Mesendoderm (in vitro differentiated cells): Measurements from ENCODE around the gene TMEM132C.

ENCODE experiments used
- DNase-seq: peaks from one replicate; pipeline ENCODE4 v3.0.0; 2013
- H2AK5ac ChIP-seq: 2 replicates; pipeline ENCODE4 v1.6.1; 2013; ENCODE audit warnings: low read length, inconsistent platforms
- H2BK120ac ChIP-seq: 2 replicates; pipeline ENCODE4 v1.6.1; 2013; ENCODE audit warnings: low read depth, mild to moderate bottlenecking, low read length, moderate library complexity, mixed read lengths
- H2BK15ac ChIP-seq: replicated peaks from 2 replicates; pipeline ENCODE4 v1.6.1; 2013; ENCODE audit warnings: low read depth, mild to moderate bottlenecking, moderate library complexity
- H2BK5ac ChIP-seq: 2 replicates; pipeline ENCODE4 v1.6.1; 2013; ENCODE audit warnings: low read length, inconsistent platforms
- H3K18ac ChIP-seq: 2 replicates; pipeline ENCODE4 v1.6.1; 2013; ENCODE audit warnings: mild to moderate bottlenecking, low read length, mixed read lengths
- H3K23ac ChIP-seq: one replicate; pipeline ENCODE4 v1.6.1; 2013; ENCODE audit warnings: low read length
- H3K27ac ChIP-seq: 2 replicates; pipeline ENCODE4 v1.5.1; 2013; ENCODE audit warnings: low read depth, mild to moderate bottlenecking, inconsistent platforms, low read length, moderate library complexity
- H3K27me3 ChIP-seq: 2 replicates; pipeline ENCODE4 v1.6.1; 2013; ENCODE audit warnings: low read length, control low read depth, mild to moderate bottlenecking, inconsistent platforms; ENCODE audit not compliant: insufficient read depth, poor library complexity
- H3K36me3 ChIP-seq: 2 replicates; pipeline ENCODE4 v1.6.1; 2013; ENCODE audit warnings: low read length, inconsistent platforms; ENCODE audit not compliant: control insufficient read depth, insufficient read depth
- H3K4ac ChIP-seq: one replicate; pipeline ENCODE4 v1.6.1; 2013; ENCODE audit warnings: low read depth, mild to moderate bottlenecking, low read length, moderate library complexity
- H3K4me1 ChIP-seq: 2 replicates; pipeline ENCODE4 v1.6.1; 2013; ENCODE audit warnings: low read depth, low read length, inconsistent platforms; ENCODE audit not compliant: control insufficient read depth
- H3K4me2 ChIP-seq: 2 replicates; pipeline ENCODE4 v1.6.1; 2013; ENCODE audit warnings: low read length
- H3K4me3 ChIP-seq: 2 replicates; pipeline ENCODE4 v1.5.1; 2013; ENCODE audit warnings: mild to moderate bottlenecking, low read length
- H3K56ac ChIP-seq: one replicate; pipeline ENCODE4 v1.6.1; 2013; ENCODE audit warnings: low read length
- H3K79me1 ChIP-seq: 2 replicates; pipeline ENCODE4 v1.6.1; 2013; ENCODE audit warnings: low read length, inconsistent platforms
- H3K79me2 ChIP-seq: 2 replicates; pipeline ENCODE4 v1.6.1; 2013; ENCODE audit warnings: mild to moderate bottlenecking, low read length; ENCODE audit not compliant: control insufficient read depth, insufficient read depth
- H3K9ac ChIP-seq: 2 replicates; pipeline ENCODE4 v1.6.1; 2013; ENCODE audit warnings: low read length, inconsistent platforms
- H4K5ac ChIP-seq: one replicate; pipeline ENCODE4 v1.6.1; 2013; ENCODE audit warnings: low read length
- H4K8ac ChIP-seq: one replicate; pipeline ENCODE4 v1.6.1; 2013; ENCODE audit warnings: low read depth, mild to moderate bottlenecking, control low read depth, low read length, moderate library complexity
- WGBS: extraction: QIAGEN DNeasy Blood & Tissue Kit; methylation state at CpG from one replicate; pipeline ENCODE4 v1.1.7; 2013; ENCODE audit warnings: low lambda C conversion rate, missing lambda C conversion rate; ENCODE audit not compliant: insufficient coverage; ENCODE audit errors: extremely low coverage; 5-methylcytosine and 5-hydroxymethylcytosine counted together

The TMEM132C gene

DNA sequence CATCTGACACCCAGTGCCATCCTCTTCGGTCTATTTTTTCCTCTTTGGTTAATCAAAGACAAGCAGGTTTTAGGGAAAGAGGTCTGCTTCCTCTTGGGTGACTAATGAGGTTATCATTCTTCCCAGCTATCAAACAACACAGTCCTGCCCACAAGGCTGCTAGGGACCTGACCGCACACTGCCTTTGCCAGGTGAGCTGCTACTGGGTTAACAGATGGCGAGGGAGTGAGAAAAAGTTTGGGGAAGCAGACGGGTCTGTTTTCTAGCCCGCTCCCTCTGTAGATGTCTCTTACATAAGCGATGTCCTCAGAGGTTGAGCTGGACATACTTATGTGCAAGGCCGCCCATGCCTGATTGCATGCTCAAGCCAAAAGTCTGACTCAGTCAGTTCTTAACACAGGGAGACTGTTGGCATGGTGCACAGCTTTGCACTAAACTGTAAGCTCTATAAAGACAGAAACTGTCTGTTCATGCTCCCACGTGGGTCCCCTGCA is 462.7 kb downstream of the TMEM132C start:
- Histone ChIP-seq H4K5ac (no peak overlapping the region), H2BK120ac (no peak overlapping the region), H3K79me1 (no peaks in the 10 kb centered on the region), H3K27ac (no peak overlapping the region), H3K79me2 (no peaks in the 10 kb centered on the region), H3K23ac (no peak overlapping the region), H3K27me3 (no peaks in the 10 kb centered on the region), H3K4ac (no peak overlapping the region), H3K56ac (no peak overlapping the region), H3K4me2 (no peak overlapping the region), H2AK5ac (no peak overlapping the region), H3K18ac (peak overlapping the region; percentile 32), H3K36me3 (no peaks in the 10 kb centered on the region), H3K9ac (no peak overlapping the region), H4K8ac (no peak overlapping the region), H2BK15ac (no peak overlapping the region), H3K4me3 (no peak overlapping the region), H2BK5ac (no peak overlapping the region), H3K4me1 (peaks cover 4% of the 10 kb centered on the region)
- no CpG with 5 or more reads among the region's 8 CpGs for WGBS
- DNase-seq, result no peak

DNA sequence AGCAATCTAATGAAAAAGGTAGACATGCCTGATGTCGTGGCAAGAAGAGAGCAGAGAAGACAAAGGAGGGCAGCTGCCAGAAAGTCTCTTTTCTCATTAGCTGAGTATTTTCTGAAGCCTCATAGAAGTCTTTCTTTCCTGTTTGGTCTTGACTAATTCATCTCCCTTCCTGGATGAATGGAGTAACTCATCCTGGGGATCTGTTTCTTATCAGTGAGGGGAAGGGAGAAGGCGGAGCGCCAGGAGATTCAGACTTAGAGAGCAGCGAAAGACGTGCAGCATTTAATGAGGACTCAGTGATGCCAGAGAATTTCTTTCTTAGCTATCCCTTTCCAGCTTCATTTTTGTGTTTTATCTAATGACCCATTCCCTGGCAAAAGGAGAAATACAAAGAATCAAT is 467.4 kb downstream of the TMEM132C start:
- no peak overlapping the region for H2BK5ac ChIP-seq
- no peak overlapping the region for H2BK120ac ChIP-seq
- no peak overlapping the region for H4K5ac ChIP-seq
- H3K56ac ChIP-seq, result no peak overlapping the region
- no peak overlapping the region for H4K8ac ChIP-seq
- no peak overlapping the region for H2BK15ac ChIP-seq
- WGBS, result no CpG with 5 or more reads among the region's 5 CpGs
- H3K9ac ChIP-seq, result no peak overlapping the region
- H3K36me3 ChIP-seq, result no peaks in the 10 kb centered on the region
- H3K4me1 ChIP-seq, result peaks cover 4% of the 10 kb centered on the region
- H3K79me1 ChIP-seq, result no peaks in the 10 kb centered on the region
- no peak overlapping the region for H3K18ac ChIP-seq
- no peak overlapping the region for H3K27ac ChIP-seq
- H3K4ac ChIP-seq, result no peak overlapping the region
- no peak overlapping the region for H3K4me2 ChIP-seq
- H3K27me3 ChIP-seq, result no peaks in the 10 kb centered on the region
- no peak for DNase-seq
- no peak overlapping the region for H3K4me3 ChIP-seq
- no peak overlapping the region for H3K23ac ChIP-seq
- H2AK5ac ChIP-seq, result no peak overlapping the region
- H3K79me2 ChIP-seq, result no peaks in the 10 kb centered on the region

DNA sequence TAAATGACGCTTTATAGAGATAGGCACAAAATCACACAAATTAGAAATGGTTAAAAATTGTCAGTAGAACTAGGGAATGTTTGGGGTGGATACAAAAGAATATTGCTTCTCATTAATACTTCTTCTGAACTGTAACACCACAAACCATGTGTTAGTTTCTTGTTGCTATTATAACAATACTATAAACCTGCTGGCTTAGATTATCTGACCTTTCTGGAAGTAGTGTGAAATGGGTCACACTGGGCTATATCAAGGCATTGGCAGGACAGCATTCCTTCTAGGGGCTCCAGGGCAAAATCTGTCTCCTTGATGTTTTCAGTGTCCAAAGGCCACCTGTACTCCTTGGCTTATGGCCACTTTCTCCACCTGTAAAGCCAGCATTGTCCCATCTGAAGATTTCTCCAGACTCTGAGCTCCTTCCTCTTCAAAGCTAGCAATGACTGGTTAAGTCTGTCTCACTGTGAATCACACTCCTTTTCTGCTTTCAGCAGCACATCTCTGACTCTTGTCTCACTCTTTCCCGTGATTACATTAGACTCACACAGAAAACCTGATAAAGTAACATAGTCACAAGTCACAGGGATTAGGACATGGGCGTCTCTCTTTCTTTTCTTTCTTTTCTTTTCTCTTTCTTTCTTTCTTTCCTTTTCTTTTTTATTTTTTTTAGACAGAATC is 470.5 kb downstream of the TMEM132C start:
- H2BK5ac ChIP-seq, result no peak overlapping the region
- no peaks in the 10 kb centered on the region for H3K4me1 ChIP-seq
- H3K4ac ChIP-seq, result no peak overlapping the region
- H3K4me2 ChIP-seq, result no peak overlapping the region
- no peaks in the 10 kb centered on the region for H3K79me1 ChIP-seq
- no peak overlapping the region for H2BK15ac ChIP-seq
- no peak overlapping the region for H3K4me3 ChIP-seq
- no peaks in the 10 kb centered on the region for H3K79me2 ChIP-seq
- H3K9ac ChIP-seq, result no peak overlapping the region
- WGBS, result no CpG with 5 or more reads among the region's 3 CpGs
- H3K27me3 ChIP-seq, result no peaks in the 10 kb centered on the region
- H4K8ac ChIP-seq, result no peak overlapping the region
- no peak overlapping the region for H2AK5ac ChIP-seq
- no peak overlapping the region for H4K5ac ChIP-seq
- H2BK120ac ChIP-seq, result no peak overlapping the region
- H3K27ac ChIP-seq, result no peak overlapping the region
- H3K18ac ChIP-seq, result no peak overlapping the region
- no peak overlapping the region for H3K56ac ChIP-seq
- no peak for DNase-seq
- no peaks in the 10 kb centered on the region for H3K36me3 ChIP-seq
- no peak overlapping the region for H3K23ac ChIP-seq

DNA sequence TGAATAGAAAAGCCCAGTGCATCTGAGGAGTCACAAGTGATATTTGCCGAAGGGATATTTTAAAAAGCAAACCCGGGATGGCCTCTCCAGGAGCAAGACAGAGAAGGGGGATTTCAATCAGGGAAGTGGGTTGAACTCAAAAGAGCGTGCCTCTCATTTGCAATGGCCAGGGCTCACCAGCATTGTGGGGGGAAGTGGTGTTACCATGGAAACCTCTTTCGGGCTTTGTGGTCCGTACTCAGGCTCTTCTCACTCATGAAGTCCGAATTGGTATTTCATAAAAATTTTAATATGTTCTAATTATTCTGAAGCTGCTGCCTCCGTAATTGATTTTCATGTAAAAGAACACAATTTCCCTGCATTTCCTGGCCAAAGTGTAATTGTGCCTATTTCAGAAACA is 476.9 kb downstream of the TMEM132C start:
- Histone ChIP-seq H4K5ac (no peak overlapping the region), H2BK5ac (no peak overlapping the region), H3K4ac (no peak overlapping the region), H3K56ac (no peak overlapping the region), H3K9ac (no peak overlapping the region), H3K36me3 (no peaks in the 10 kb centered on the region), H2BK15ac (no peak overlapping the region), H4K8ac (no peak overlapping the region), H2AK5ac (no peak overlapping the region), H3K18ac (no peak overlapping the region), H3K4me3 (no peak overlapping the region), H3K27me3 (no peaks in the 10 kb centered on the region), H3K23ac (no peak overlapping the region), H3K4me1 (no peaks in the 10 kb centered on the region), H3K4me2 (no peak overlapping the region), H3K27ac (no peak overlapping the region), H3K79me1 (no peaks in the 10 kb centered on the region), H3K79me2 (no peaks in the 10 kb centered on the region), H2BK120ac (no peak overlapping the region)
- no peak for DNase-seq
- WGBS, result no CpG with 5 or more reads among the region's 7 CpGs

DNA sequence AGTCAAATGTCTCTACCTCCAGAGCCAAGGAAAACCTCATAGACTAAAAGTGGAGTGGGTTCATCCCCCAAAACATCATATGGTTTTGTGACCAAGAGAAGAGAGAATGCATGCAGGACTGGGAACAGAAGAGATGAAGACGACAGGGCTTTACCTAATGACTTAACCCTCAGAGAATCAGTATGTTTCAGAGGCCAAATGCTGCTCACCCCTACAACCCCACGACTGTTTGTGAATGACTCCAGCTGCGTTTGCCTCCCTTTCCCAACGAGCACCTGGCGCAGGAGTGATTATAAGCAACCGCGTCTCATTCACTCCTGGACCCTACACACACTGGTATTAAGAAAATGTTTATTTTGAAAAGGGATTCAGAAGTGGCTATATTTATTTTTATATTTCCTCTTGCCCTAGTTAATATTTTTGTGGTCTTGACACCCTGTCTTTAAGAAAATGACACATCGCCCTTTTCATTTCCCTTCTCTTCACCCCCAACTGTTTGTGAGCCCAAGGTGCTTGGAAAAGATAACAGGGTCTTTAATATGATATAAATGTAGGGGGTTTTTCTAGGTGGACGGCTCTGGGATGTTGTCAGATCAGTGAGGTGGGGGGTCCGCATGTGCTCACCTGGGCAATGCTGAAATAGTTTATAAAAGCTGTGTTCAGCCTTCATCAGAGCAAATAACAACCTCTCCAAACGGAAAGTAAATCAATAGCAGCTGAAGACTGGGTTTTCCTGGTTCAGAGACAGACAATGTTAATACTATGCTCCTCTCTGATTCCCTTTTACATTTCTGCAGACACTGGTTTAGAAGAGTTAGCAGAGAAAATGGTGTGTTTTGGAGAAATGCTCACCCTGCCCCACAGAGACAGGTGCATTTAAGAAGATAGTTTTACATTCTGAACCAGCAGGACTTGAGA is 479.1 kb downstream of the TMEM132C start:
- Histone ChIP-seq H4K8ac (no peak overlapping the region), H3K4me2 (no peak overlapping the region), H3K4me3 (no peak overlapping the region), H3K79me2 (no peaks in the 10 kb centered on the region), H4K5ac (no peak overlapping the region), H3K23ac (no peak overlapping the region), H3K4me1 (no peaks in the 10 kb centered on the region), H3K79me1 (no peaks in the 10 kb centered on the region), H3K9ac (no peak overlapping the region), H2BK120ac (no peak overlapping the region), H3K36me3 (no peaks in the 10 kb centered on the region), H3K56ac (no peak overlapping the region), H2AK5ac (no peak overlapping the region), H3K27me3 (no peaks in the 10 kb centered on the region), H2BK15ac (no peak overlapping the region), H3K27ac (no peak overlapping the region), H3K4ac (no peak overlapping the region), H2BK5ac (no peak overlapping the region), H3K18ac (no peak overlapping the region)
- no CpG with 5 or more reads among the region's 11 CpGs for WGBS
- DNase-seq, result no peak
